GM12801 (cell line): ENCODE data around the gene RPL32.

Source experiments
- TF ChIP-seq, protein P1 (sequence below): IDR thresholded peaks from one replicate; pipeline ENCODE4 v1.5.1; 2011; ENCODE audit warnings: control low read depth; ENCODE audit not compliant: insufficient read length; ENCODE audit errors: extremely low read depth

The RPL32 gene

GRCh38 chr3:12832350-12833221, 8.8 kb downstream of the RPL32 start:
- TF ChIP-seq, protein P1, sequence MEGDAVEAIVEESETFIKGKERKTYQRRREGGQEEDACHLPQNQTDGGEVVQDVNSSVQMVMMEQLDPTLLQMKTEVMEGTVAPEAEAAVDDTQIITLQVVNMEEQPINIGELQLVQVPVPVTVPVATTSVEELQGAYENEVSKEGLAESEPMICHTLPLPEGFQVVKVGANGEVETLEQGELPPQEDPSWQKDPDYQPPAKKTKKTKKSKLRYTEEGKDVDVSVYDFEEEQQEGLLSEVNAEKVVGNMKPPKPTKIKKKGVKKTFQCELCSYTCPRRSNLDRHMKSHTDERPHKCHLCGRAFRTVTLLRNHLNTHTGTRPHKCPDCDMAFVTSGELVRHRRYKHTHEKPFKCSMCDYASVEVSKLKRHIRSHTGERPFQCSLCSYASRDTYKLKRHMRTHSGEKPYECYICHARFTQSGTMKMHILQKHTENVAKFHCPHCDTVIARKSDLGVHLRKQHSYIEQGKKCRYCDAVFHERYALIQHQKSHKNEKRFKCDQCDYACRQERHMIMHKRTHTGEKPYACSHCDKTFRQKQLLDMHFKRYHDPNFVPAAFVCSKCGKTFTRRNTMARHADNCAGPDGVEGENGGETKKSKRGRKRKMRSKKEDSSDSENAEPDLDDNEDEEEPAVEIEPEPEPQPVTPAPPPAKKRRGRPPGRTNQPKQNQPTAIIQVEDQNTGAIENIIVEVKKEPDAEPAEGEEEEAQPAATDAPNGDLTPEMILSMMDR = no peak

GRCh38 chr3:12831301-12831866, 10.0 kb downstream of the RPL32 start:
- TF ChIP-seq, protein P1 = no peak

DNA sequence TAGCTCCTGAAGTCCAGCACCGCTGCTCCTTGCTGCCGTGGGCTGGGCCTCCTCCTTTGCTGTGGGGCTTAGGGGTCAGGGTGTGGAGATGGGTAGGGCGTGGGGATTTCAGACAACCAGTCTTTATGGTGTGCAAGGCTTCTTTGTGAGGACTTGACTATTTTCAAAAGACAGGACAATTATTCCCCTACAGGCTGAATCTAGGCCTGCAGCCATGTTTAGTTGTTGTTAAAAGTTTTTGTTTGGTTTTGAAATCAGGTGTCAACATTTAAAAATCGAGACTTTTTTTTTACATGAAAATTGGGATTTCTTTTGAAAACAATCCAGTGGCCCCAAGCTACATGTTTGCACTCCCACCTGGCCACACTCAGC, 10.6 kb downstream of the RPL32 start:
- TF ChIP-seq, protein P1 = no peak

DNA sequence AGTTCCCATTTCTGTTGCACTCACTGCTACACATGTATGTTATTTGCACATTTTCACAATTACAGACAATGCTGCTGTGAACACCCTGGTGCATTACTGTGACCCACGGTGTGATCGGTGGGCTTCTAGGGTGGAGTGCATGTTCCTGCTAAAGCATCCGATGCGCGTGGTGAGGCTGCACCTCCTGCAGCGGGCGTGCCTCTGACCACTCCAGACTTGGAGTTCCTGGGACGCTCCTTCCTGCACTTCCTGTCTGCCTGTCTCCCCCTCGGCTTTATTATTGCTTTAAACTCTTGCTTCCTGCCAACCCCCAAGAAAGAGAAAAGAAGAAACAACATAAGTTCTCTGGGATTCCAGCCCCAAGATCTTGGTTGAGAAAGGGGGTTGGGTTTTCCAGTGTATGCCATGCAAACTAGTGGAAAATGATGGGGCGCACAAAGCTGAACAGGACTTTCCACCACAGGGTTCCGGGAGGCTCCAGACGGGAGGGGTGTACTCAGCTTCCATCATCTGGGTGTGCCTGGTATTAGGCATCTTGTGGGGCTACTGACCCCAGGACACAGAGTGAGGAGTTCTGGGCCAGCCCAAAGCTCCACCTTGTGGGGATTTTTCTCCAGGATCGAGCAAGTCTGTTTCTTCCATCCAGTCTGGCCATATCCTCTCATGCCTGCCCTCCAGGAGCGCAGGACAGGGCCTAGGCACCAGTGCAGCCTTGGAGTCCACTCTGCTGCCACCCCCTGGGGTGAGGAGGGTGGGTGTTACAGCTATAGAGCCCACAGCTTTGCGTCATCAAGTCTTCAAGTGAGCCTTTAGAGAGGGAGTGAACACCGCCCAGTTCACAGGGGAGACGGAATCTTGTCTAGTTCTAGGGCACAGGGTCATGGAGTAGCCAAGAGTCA, 11.2 kb downstream of the RPL32 start:
- TF ChIP-seq, protein P1 = no peak

DNA sequence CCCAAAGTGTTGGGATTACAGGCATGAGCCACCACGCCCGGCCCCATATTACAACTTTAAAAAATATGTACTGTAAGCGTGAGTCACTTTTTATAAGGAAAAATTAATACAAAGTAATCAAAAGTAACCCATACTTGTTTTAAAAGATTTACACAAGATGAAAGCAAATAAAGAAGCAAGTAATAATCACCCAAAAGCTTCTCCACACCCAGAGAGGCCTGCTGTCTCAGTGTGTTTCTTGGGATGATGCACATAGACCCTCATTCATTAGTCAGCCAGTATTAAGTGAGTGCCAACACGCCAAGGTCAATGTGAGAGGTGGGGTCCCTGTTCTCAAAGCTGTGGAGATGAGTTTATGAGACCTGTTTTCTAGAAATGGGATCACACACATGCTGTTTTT, 12.0 kb downstream of the RPL32 start:
- TF ChIP-seq, protein P1 = no peak

DNA sequence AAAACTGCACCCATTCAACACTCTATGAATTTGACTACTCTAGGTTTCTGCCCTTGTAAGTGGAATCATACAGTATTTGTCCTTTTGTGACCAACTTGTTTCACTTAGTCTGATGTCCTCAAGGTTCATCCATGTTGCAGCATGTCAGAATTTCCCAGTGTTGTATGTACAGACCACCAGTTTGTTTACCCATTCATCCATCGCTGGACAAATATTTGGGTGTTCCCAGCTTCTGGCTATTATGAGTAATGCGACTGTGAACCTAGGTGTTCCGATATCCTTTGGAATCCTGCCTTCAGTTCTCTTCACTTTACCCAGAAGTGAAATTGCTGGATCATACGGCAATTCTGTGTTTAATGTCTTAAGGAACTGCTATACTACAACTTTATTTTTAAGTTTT, 12.6 kb downstream of the RPL32 start:
- TF ChIP-seq, protein P1 = no peak

- TF ChIP-seq, protein P1 = no peak
Measured at GRCh38 chr3:12825156-12825555, 16.2 kb downstream of the RPL32 start.
